Natural killer cell (primary cell): ENCODE data around the gene ETNK1. TPM values are rescaled to one million over a fixed set of nuclear protein-coding genes. Genes with fewer than 3 reads are reported as not detected.
"Not testable (repeated sequence)": the region's sequence is repeated elsewhere in the genome, so short reads cannot be mapped to it uniquely, and the experiment has no call there.

ENCODE experiments used
- ATAC-seq, 3 donors: fragments of 150-1000 bp in 2 of 3; fragments of 200-7000 bp in 1 of 3; cut with Tn5 transposase; 1 replicate in 1 of 3; 2 replicates in 2 of 3; pipeline ENCODE4 v1.10.0; 2021; ENCODE audit warnings: mild to moderate bottlenecking in 2 of 3, moderate library complexity in 2 of 3
- DNase-seq, 2 donors: peaks; one replicate each; pipeline versions ENCODE4 v3.0.0 to v3.0.0-alpha.2; 2013 to 2021; ENCODE audit warnings: mixed read lengths in 1 of 2
- H3K27ac ChIP-seq: one replicate; pipeline ENCODE4 v1.5.1; 2013; ENCODE audit warnings: mild to moderate bottlenecking, low read length
- H3K27me3 ChIP-seq: one replicate; pipeline ENCODE4 v1.6.1; 2013; ENCODE audit warnings: low read length; ENCODE audit not compliant: control insufficient read depth, insufficient read depth
- H3K36me3 ChIP-seq: one replicate; pipeline ENCODE4 v1.6.1; 2013; ENCODE audit warnings: low read length; ENCODE audit not compliant: control insufficient read depth, insufficient read depth
- H3K4me1 ChIP-seq: one replicate; pipeline ENCODE4 v1.6.1; 2013; ENCODE audit warnings: low read length; ENCODE audit not compliant: control insufficient read depth, insufficient read depth
- H3K4me3 ChIP-seq: one replicate; pipeline ENCODE4 v1.5.1; 2013; ENCODE audit warnings: low read length
- H3K9me3 ChIP-seq: one replicate; pipeline ENCODE4 v1.6.1; 2013; ENCODE audit warnings: low read length; ENCODE audit not compliant: control insufficient read depth, insufficient read depth
- H3K27ac Mint-ChIP-seq, 2 donors: one replicate each; pipeline ENCODE4 v1.8.0; 2022; ENCODE audit warnings: mild to moderate bottlenecking in 2 of 2, mixed read lengths in 2 of 2, moderate library complexity in 1 of 2
- H3K27me3 Mint-ChIP-seq, 2 donors: one replicate each; pipeline ENCODE4 v1.8.0; 2022; ENCODE audit warnings: low read depth in 2 of 2, mixed read lengths in 2 of 2
- H3K36me3 Mint-ChIP-seq: one replicate; pipeline ENCODE4 v1.8.0; 2022; ENCODE audit warnings: mixed read lengths
- H3K4me1 Mint-ChIP-seq, 2 donors: one replicate each; pipeline ENCODE4 v1.8.0; 2022; ENCODE audit warnings: mixed read lengths in 2 of 2
- H3K4me3 Mint-ChIP-seq: one replicate; pipeline ENCODE4 v1.8.0; 2022; ENCODE audit warnings: mild to moderate bottlenecking, moderate library complexity, mixed read lengths
- H3K9me3 Mint-ChIP-seq, 2 donors: one replicate each; pipeline ENCODE4 v1.8.0; 2022; ENCODE audit warnings: mixed read lengths in 2 of 2
- WGBS: methylation state at CpG from one replicate; pipeline ENCODE4 v1.1.7; 2013; ENCODE audit warnings: missing lambda C conversion rate; ENCODE audit not compliant: insufficient coverage; 5-methylcytosine and 5-hydroxymethylcytosine counted together
- intact Hi-C: fragments of 100-400 bp; cut with micrococcal nuclease; formaldehyde crosslinking; loops from one replicate; pipeline ENCODE4 v1.14.2; 2022
- total RNA-seq, 4 donors: library from RNA; stranded (reverse); fragments of 120-200 nt in 1 of 4; gene quantifications; one replicate each; pipeline versions ENCODE4 v1.2.3 to v1.2.4, GENCODE V29; 2013 to 2022
- TF ChIP-seq, protein P1 (sequence below): fragments of 200-600 bp; IDR thresholded peaks from one replicate; pipeline ENCODE4 v1.8.0; 2022; ENCODE audit warnings: antibody characterized with exemption

ETNK1 gene
- total RNA-seq, 3 donors from 2014 or later (not counting 1 experiment from before 2014, with no cell fraction given), result 77.6 to 101 (median 85.2) TPM

DNA sequence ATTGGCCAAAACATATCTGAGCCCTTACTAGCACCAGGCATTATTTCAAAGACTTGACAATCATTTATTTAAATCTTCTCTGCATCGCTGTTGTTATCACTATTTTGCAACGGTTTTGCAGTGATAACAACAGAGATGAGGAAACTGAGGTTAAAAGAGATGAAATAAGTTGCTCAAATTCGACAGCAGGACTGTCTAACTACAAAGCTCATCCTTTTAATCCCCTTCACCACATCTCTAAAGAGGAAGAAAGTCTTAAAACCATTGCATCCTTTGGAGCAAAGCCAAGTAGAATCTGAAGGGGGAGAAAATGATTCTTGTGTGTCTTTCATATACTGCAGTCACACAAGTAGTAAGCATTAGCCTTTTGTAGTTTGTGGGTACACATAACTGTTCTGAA is 14.8 kb upstream of the ETNK1 start:
- H3K4me3 Mint-ChIP-seq, result no peak overlapping the region
- no peak overlapping the region for H3K4me3 ChIP-seq
- intact Hi-C loops, result no loop called here
- H3K36me3 Mint-ChIP-seq, result peaks cover 7% of the 10 kb centered on the region
- H3K4me1 Mint-ChIP-seq, result no peaks in the 10 kb centered on the region
- H3K36me3 ChIP-seq, result no peaks in the 10 kb centered on the region
- H3K27me3 ChIP-seq, result peaks cover 3% of the 10 kb centered on the region
- no peaks in the 10 kb centered on the region for H3K4me1 ChIP-seq
- TF ChIP-seq, protein P1, sequence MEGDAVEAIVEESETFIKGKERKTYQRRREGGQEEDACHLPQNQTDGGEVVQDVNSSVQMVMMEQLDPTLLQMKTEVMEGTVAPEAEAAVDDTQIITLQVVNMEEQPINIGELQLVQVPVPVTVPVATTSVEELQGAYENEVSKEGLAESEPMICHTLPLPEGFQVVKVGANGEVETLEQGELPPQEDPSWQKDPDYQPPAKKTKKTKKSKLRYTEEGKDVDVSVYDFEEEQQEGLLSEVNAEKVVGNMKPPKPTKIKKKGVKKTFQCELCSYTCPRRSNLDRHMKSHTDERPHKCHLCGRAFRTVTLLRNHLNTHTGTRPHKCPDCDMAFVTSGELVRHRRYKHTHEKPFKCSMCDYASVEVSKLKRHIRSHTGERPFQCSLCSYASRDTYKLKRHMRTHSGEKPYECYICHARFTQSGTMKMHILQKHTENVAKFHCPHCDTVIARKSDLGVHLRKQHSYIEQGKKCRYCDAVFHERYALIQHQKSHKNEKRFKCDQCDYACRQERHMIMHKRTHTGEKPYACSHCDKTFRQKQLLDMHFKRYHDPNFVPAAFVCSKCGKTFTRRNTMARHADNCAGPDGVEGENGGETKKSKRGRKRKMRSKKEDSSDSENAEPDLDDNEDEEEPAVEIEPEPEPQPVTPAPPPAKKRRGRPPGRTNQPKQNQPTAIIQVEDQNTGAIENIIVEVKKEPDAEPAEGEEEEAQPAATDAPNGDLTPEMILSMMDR, result no peak
- DNase-seq (no peak), ATAC-seq (peak in 1 of 3 donors; percentile 78)
- peaks cover 14 to 30% of the 10 kb centered on the region in 2 donors for H3K27me3 Mint-ChIP-seq
- peaks cover 3% of the 10 kb centered on the region for H3K9me3 ChIP-seq
- WGBS, result 37% methylated on average over 2 of the region's 3 CpGs
- H3K27ac ChIP-seq, result no peak overlapping the region
- no peak overlapping the region for H3K27ac Mint-ChIP-seq
- H3K9me3 Mint-ChIP-seq, result peaks cover 0 to 4% of the 10 kb centered on the region in 2 donors

DNA sequence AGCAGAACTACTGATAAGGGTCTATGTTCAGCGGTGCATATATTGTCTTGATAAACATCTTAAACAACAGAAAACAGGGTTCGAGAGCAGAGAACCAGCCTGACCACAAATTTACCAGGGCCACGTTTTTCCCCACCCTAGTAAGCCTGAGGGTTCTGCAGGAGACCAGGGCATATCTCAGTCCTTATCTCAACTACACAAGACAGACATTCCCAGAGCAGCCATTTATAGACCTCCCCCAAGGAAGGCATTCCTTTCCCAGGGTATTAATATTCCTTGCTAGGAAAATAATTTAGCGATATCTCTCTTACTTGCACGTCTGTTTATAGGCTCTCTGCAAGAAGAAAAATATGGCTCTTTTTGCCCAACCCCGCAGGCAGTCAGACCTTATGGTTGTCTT is 12.1 kb upstream of the ETNK1 start:
- H3K27me3 Mint-ChIP-seq, result peaks cover 8 to 30% of the 10 kb centered on the region in 2 donors
- H3K27ac Mint-ChIP-seq, ATAC-seq, H3K27me3 ChIP-seq, H3K4me1 ChIP-seq, H3K9me3 ChIP-seq, intact Hi-C loops, H3K36me3 Mint-ChIP-seq, H3K36me3 ChIP-seq, DNase-seq, H3K4me1 Mint-ChIP-seq, H3K4me3 Mint-ChIP-seq, H3K9me3 Mint-ChIP-seq, H3K27ac ChIP-seq, H3K4me3 ChIP-seq: not testable (repeated sequence)
- WGBS, result 97% methylated on average over 4 of the region's 6 CpGs

DNA sequence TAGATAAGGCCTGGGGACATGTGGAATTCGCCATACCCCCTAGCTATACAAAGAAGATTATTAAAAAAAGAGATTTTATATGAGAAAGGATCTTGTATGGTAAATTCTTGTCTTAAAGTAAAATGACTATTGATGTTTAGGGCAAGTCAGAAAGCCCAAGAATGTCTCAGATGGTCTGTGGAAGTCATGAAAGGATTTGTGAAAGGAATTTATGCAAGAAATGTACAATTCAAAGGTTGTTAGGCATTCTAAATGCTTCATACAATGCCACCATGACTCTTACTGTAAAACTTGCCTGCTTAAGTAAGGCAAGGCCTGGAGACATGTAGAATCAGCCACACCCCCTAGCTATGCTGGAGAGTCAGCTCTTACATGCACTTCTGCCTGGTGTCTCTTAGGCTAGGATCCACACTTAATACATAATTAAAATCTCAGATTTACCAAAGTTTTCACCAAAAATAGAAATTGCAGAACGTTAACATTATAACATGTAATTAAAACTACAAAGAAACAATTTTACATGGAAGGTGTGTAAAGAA is 8.9 kb upstream of the ETNK1 start:
- no peaks in the 10 kb centered on the region for H3K27me3 ChIP-seq
- Mint-ChIP-seq H3K36me3 (peaks cover 7% of the 10 kb centered on the region), H3K27ac (no peak overlapping the region), H3K27me3 (peaks cover 7 to 9% of the 10 kb centered on the region in 2 donors), H3K9me3 (peaks cover 0 to 4% of the 10 kb centered on the region in 2 donors), H3K4me3 (no peak overlapping the region), H3K4me1 (no peaks in the 10 kb centered on the region)
- peaks cover 3% of the 10 kb centered on the region for H3K9me3 ChIP-seq
- TF ChIP-seq, protein P1, result no peak
- no CpG with 5 or more reads among the region's 2 CpGs for WGBS
- no peaks in the 10 kb centered on the region for H3K4me1 ChIP-seq
- intact Hi-C loops, result no loop called here
- no peak for ATAC-seq
- DNase-seq, result no peak
- no peak overlapping the region for H3K4me3 ChIP-seq
- H3K36me3 ChIP-seq, result no peaks in the 10 kb centered on the region
- no peak overlapping the region for H3K27ac ChIP-seq

DNA sequence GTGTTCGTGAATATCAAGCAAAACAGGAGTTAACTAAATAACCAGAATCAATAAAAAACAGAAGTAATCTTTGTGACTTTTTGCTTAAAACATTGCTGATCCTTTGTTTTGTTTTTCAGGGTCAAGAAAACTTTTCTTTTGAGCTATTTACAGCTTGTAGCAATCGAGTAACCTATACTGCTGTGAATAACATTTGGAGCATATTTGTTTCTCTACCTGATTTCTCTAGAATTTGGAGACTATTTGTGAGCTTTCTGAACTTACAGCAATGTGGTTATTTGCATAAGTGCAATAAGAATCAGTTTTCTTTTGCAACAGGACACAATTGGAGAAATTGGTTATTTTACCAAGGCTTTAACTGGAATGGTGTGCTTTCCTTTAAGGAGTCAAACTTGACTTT is 7.3 kb upstream of the ETNK1 start:
- DNase-seq (no peak), ATAC-seq (no peak)
- Mint-ChIP-seq H3K27me3 (peaks cover 4 to 9% of the 10 kb centered on the region in 2 donors), H3K36me3 (no peaks in the 10 kb centered on the region), H3K4me1 (no peaks in the 10 kb centered on the region), H3K27ac (no peak overlapping the region), H3K9me3 (no peaks in the 10 kb centered on the region), H3K4me3 (no peak overlapping the region)
- Histone ChIP-seq H3K27me3 (no peaks in the 10 kb centered on the region), H3K27ac (no peak overlapping the region), H3K36me3 (no peaks in the 10 kb centered on the region), H3K4me3 (no peak overlapping the region), H3K4me1 (no peaks in the 10 kb centered on the region), H3K9me3 (no peaks in the 10 kb centered on the region)
- TF ChIP-seq, protein P1, result no peak
- 95% methylated on average over 2 of the region's 2 CpGs for WGBS
- intact Hi-C loops, result no loop called here
